Fibroblast of lung (primary cell): Measurements from ENCODE around the gene FBXO30. TPM values are rescaled to one million over a fixed set of nuclear protein-coding genes. Genes with fewer than 3 reads are reported as not detected.
A peak's percentile ranks its signal among the peaks of the same experiment; 100 is the strongest.

Source experiments
- DNase-seq, 2 donors: peaks; one replicate each; pipeline versions ENCODE4 v3.0.0 to v3.0.0-alpha.2; 2010; ENCODE audit warnings: low read depth in 2 of 2
- H2AFZ ChIP-seq: 2 replicates; pipeline ENCODE4 v1.5.1; 2012; ENCODE audit warnings: low read length, control low read depth, inconsistent platforms
- H3K27ac ChIP-seq: 2 replicates; pipeline ENCODE4 v1.5.1; 2011; ENCODE audit warnings: low read length, control low read depth; ENCODE audit not compliant: insufficient read depth
- H3K27me3 ChIP-seq: 2 replicates; pipeline ENCODE4 v1.5.1; 2011; ENCODE audit warnings: mild to moderate bottlenecking, low read length; ENCODE audit not compliant: control insufficient read depth, insufficient read depth
- H3K36me3 ChIP-seq: 2 replicates; pipeline ENCODE4 v1.5.1; 2011; ENCODE audit warnings: low read length; ENCODE audit not compliant: control insufficient read depth, insufficient read depth
- H3K4me1 ChIP-seq: 2 replicates; pipeline ENCODE4 v1.5.1; 2011; ENCODE audit warnings: low read length; ENCODE audit not compliant: control insufficient read depth, insufficient read depth; ENCODE audit errors: extremely low read depth
- H3K4me2 ChIP-seq: 2 replicates; pipeline ENCODE4 v1.5.1; 2011; ENCODE audit warnings: low read length, control low read depth; ENCODE audit not compliant: insufficient read depth; ENCODE audit errors: extremely low read depth
- H3K4me3 ChIP-seq, 4 experiments: fragments of 200-600 bp in 1 of 4; sonication (generic) in 1 of 4; replicated peaks in 1 of 4; 2 replicates each; pipeline ENCODE4 v1.5.1; 2011 to 2016; ENCODE audit warnings: low read length in 4 of 4, low read depth in 3 of 4, mild to moderate bottlenecking in 3 of 4, control low read depth in 2 of 4, inconsistent platforms in 1 of 4, mixed read lengths in 1 of 4; ENCODE audit not compliant: insufficient read depth in 1 of 4; ENCODE audit errors: control extremely low read depth in 1 of 4
- H3K79me2 ChIP-seq: 2 replicates; pipeline ENCODE4 v1.5.1; 2012; ENCODE audit warnings: mild to moderate bottlenecking, low read length, inconsistent platforms; ENCODE audit not compliant: control insufficient read depth, insufficient read depth
- H3K9ac ChIP-seq: 2 replicates; pipeline ENCODE4 v1.5.1; 2011; ENCODE audit warnings: mild to moderate bottlenecking, low read length, control low read depth; ENCODE audit not compliant: insufficient read depth
- H3K9me3 ChIP-seq: 2 replicates; pipeline ENCODE4 v1.5.1; 2012; ENCODE audit warnings: low read depth, low read length; ENCODE audit not compliant: control insufficient read depth, insufficient read depth
- H4K20me1 ChIP-seq: 2 replicates; pipeline ENCODE4 v1.5.1; 2011; ENCODE audit warnings: low read length; ENCODE audit not compliant: control insufficient read depth, insufficient read depth; ENCODE audit errors: extremely low read depth
- EZH2 ChIP-seq: IDR thresholded peaks from 2 replicates; pipeline ENCODE4 v1.5.1; 2012; ENCODE audit warnings: low read length, control low read depth, mild to moderate bottlenecking; ENCODE audit errors: missing control alignments
- polyA plus RNA-seq, 2 donors: library from polyadenylated mRNA; depleted of rRNA in 1 of 2; stranded (reverse) in 1 of 2; unstranded in 1 of 2; fragments of >200 nt; gene quantifications; 2 replicates each; pipeline ENCODE4 v1.2.1, GENCODE V29; 2011 to 2012; ENCODE audit warnings: missing spikeins in 1 of 2
- total RNA-seq: library from RNA; depleted of rRNA; stranded (reverse); fragments of >200 nt; gene quantifications from 2 replicates; pipeline ENCODE4 v1.2.1, GENCODE V29; 2014
- TF ChIP-seq, protein P1 (sequence below), 2 donors: IDR thresholded peaks in 1 of 2; conservative IDR thresholded peaks in 1 of 2; 1 replicate in 1 of 2; 2 replicates in 1 of 2; pipeline ENCODE4 v1.5.1; 2011 to 2012; ENCODE audit warnings: low read length in 2 of 2, control low read depth in 1 of 2, inconsistent platforms in 1 of 2, low read depth in 1 of 2, mild to moderate bottlenecking in 1 of 2

Gene FBXO30
- total and polyA plus RNA-seq, 2 donors (not counting 1 experiment from before 2014, with no cell fraction given) = 11.6 to 25.9 TPM

DNA sequence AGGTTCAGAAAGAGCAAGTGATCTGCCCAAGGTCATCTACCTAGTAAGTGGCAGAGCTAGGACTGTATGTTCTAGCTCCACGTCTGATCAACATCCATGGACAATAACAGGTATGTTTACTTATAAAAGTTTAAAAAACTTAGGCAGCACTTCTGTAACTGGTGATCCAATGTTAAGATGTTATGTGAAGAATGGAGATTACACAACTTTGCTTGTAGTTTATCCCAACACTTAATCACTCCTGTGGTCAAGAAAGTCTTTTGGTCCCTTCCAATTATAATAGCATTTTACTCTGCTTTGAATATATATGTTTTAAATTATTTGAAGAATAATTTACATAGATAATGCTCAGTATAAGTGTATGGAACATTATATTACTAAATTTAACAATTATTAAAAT lies 4.8 kb downstream of the FBXO30 start:
- H3K79me2 ChIP-seq = peaks cover 86% of the 10 kb centered on the region
- no peak overlapping the region for H3K4me2 ChIP-seq
- H2AFZ ChIP-seq = no peak overlapping the region
- no peaks in the 10 kb centered on the region for H4K20me1 ChIP-seq
- H3K4me3 ChIP-seq = no peak overlapping the region
- peaks cover 4% of the 10 kb centered on the region for H3K4me1 ChIP-seq
- peak; percentile 48 to 60 for DNase-seq
- H3K9me3 ChIP-seq = no peaks in the 10 kb centered on the region
- H3K36me3 ChIP-seq = peaks cover 3% of the 10 kb centered on the region
- no peak overlapping the region for H3K27ac ChIP-seq
- TF ChIP-seq EZH2 = no peak
- TF ChIP-seq, protein P1, sequence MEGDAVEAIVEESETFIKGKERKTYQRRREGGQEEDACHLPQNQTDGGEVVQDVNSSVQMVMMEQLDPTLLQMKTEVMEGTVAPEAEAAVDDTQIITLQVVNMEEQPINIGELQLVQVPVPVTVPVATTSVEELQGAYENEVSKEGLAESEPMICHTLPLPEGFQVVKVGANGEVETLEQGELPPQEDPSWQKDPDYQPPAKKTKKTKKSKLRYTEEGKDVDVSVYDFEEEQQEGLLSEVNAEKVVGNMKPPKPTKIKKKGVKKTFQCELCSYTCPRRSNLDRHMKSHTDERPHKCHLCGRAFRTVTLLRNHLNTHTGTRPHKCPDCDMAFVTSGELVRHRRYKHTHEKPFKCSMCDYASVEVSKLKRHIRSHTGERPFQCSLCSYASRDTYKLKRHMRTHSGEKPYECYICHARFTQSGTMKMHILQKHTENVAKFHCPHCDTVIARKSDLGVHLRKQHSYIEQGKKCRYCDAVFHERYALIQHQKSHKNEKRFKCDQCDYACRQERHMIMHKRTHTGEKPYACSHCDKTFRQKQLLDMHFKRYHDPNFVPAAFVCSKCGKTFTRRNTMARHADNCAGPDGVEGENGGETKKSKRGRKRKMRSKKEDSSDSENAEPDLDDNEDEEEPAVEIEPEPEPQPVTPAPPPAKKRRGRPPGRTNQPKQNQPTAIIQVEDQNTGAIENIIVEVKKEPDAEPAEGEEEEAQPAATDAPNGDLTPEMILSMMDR (conservative IDR thresholded peaks at IDR 0.05 in 1 of 2, IDR thresholded peaks at IDR 0.05 in 1 of 2; ENCODE audit: low read depth in 1 of 2, low read length in 2 of 2) = no peak
- no peak overlapping the region for H3K9ac ChIP-seq
- H3K27me3 ChIP-seq = no peaks in the 10 kb centered on the region

DNA sequence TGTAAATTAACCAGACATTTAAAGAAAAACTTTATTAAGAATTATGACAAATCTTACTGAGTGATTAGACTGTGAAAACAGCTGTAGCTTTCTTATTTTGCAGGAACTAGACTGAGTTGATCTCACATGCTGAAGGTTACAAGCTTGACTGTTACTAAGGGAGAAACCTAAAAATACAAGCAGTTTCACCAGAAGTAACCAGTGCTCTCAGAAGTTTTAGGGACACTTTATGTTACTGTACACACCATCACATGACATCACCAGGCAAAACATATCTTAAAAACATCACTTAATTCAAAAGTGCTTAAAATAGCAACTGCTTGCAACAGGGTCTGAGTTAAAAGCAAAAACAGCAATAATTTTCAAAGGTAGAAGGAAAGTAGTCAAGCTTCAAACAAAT lies 5.4 kb downstream of the FBXO30 start:
- H2AFZ ChIP-seq = no peak overlapping the region
- peak in 1 of 2 donors; percentile 11 for DNase-seq
- peaks cover 5% of the 10 kb centered on the region for H3K36me3 ChIP-seq
- H3K9ac ChIP-seq = no peak overlapping the region
- no peaks in the 10 kb centered on the region for H3K27me3 ChIP-seq
- no peaks in the 10 kb centered on the region for H3K9me3 ChIP-seq
- TF ChIP-seq EZH2 = no peak
- TF ChIP-seq, protein P1 (conservative IDR thresholded peaks at IDR 0.05 in 1 of 2, IDR thresholded peaks at IDR 0.05 in 1 of 2; ENCODE audit: low read depth in 1 of 2, low read length in 2 of 2) = no peak
- peaks cover 89% of the 10 kb centered on the region for H3K79me2 ChIP-seq
- H3K4me1 ChIP-seq = peaks cover 4% of the 10 kb centered on the region
- H3K27ac ChIP-seq = no peak overlapping the region
- peak overlapping the region; percentile 26 for H3K4me2 ChIP-seq
- H3K4me3 ChIP-seq = no peak overlapping the region
- H4K20me1 ChIP-seq = no peaks in the 10 kb centered on the region

DNA sequence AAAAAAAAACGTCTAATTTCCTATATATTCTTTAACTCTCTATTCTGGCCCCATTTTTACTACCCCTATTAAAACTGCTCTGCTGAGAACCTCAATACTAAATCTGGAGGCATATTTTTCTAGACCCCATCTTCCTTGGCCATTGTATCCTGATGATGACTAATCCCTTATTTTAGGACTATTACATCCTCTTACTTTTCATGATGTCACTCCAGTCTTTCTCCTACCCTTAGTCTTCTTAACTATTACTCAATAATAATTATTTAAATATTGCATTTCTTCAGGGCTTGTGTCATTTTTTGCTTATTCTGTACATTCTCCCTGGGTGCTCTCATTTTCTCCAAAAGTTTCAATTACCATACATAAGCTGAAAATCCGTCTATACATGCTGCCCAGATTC lies 6.4 kb downstream of the FBXO30 start:
- Histone ChIP-seq H3K9ac (no peak overlapping the region), H4K20me1 (no peaks in the 10 kb centered on the region), H3K79me2 (peaks cover 88% of the 10 kb centered on the region), H3K4me3 (no peak overlapping the region), H3K4me1 (peaks cover 4% of the 10 kb centered on the region), H3K9me3 (no peaks in the 10 kb centered on the region), H3K27ac (no peak overlapping the region), H3K27me3 (no peaks in the 10 kb centered on the region), H3K36me3 (peaks cover 5% of the 10 kb centered on the region), H2AFZ (no peak overlapping the region), H3K4me2 (no peak overlapping the region)
- TF ChIP-seq, protein P1 (conservative IDR thresholded peaks at IDR 0.05 in 1 of 2, IDR thresholded peaks at IDR 0.05 in 1 of 2; ENCODE audit: low read depth in 1 of 2, low read length in 2 of 2) = no peak
- TF ChIP-seq EZH2 = no peak
- DNase-seq = peak in 1 of 2 donors; percentile 28
